Stimulated activated naive CD8-positive, alpha-beta T cell treated with anti-CD3 and anti-CD28 coated beads, Interleukin-15, Interleukin-2, amounts not matched to agents 100 ng/mL and 50 ng/mL, for 24 hours (primary cell): ENCODE results near the gene HPS4.
A peak's percentile ranks its signal among the peaks of the same experiment; 100 is the strongest.
"Not testable (repeated sequence)": the region's sequence is repeated elsewhere in the genome, so short reads cannot be mapped to it uniquely, and the experiment has no call there.

Experiments used
- H3K27ac Mint-ChIP-seq: one replicate; pipeline ENCODE4 v1.8.0; 2021; ENCODE audit warnings: mild to moderate bottlenecking, mixed read lengths
- H3K27me3 Mint-ChIP-seq: one replicate; pipeline ENCODE4 v1.8.0; 2021; ENCODE audit warnings: mixed read lengths
- H3K36me3 Mint-ChIP-seq: one replicate; pipeline ENCODE4 v1.8.0; 2021; ENCODE audit warnings: low read depth, mixed read lengths
- H3K4me1 Mint-ChIP-seq: one replicate; pipeline ENCODE4 v1.8.0; 2021; ENCODE audit warnings: low read depth, mixed read lengths
- H3K4me3 Mint-ChIP-seq: one replicate; pipeline ENCODE4 v1.8.0; 2021; ENCODE audit warnings: mild to moderate bottlenecking, mixed read lengths
- H3K9me3 Mint-ChIP-seq: one replicate; pipeline ENCODE4 v1.8.0; 2021; ENCODE audit warnings: mixed read lengths

Gene HPS4

GRCh38 chr22:26446808-26447515 is 36.6 kb downstream of the HPS4 start:
- Mint-ChIP-seq H3K9me3 (no peaks in the 10 kb centered on the region), H3K4me3 (no peak overlapping the region), H3K27me3 (no peaks in the 10 kb centered on the region), H3K27ac (peak overlapping the region; percentile 58), H3K36me3 (peaks cover 29% of the 10 kb centered on the region), H3K4me1 (no peaks in the 10 kb centered on the region)

- H3K27me3 Mint-ChIP-seq, result no peaks in the 10 kb centered on the region
- no peaks in the 10 kb centered on the region for H3K4me1 Mint-ChIP-seq
- H3K27ac Mint-ChIP-seq, result no peak overlapping the region
- H3K36me3 Mint-ChIP-seq, result peaks cover 22% of the 10 kb centered on the region
- H3K9me3 Mint-ChIP-seq, result no peaks in the 10 kb centered on the region
- no peak overlapping the region for H3K4me3 Mint-ChIP-seq
These were observed 37.9 kb downstream of the HPS4 start for GRCh38 chr22:26445577-26446275.

GRCh38 chr22:26444777-26445176 is 38.8 kb downstream of the HPS4 start:
- H3K4me3 Mint-ChIP-seq, result no peak overlapping the region
- H3K4me1 Mint-ChIP-seq, result no peaks in the 10 kb centered on the region
- no peaks in the 10 kb centered on the region for H3K27me3 Mint-ChIP-seq
- no peak overlapping the region for H3K27ac Mint-ChIP-seq
- peaks cover 19% of the 10 kb centered on the region for H3K36me3 Mint-ChIP-seq
- no peaks in the 10 kb centered on the region for H3K9me3 Mint-ChIP-seq

GRCh38 chr22:26443901-26444690 is 39.5 kb downstream of the HPS4 start:
- Mint-ChIP-seq H3K4me1 (no peaks in the 10 kb centered on the region), H3K27me3 (no peaks in the 10 kb centered on the region), H3K27ac (no peak overlapping the region), H3K36me3 (peaks cover 19% of the 10 kb centered on the region), H3K4me3 (no peak overlapping the region), H3K9me3 (no peaks in the 10 kb centered on the region)

GRCh38 chr22:26442086-26442756 is 41.4 kb downstream of the HPS4 start:
- Mint-ChIP-seq H3K9me3 (no peaks in the 10 kb centered on the region), H3K27ac (peak overlapping the region; percentile 45), H3K36me3 (peaks cover 19% of the 10 kb centered on the region), H3K4me3 (no peak overlapping the region), H3K4me1 (no peaks in the 10 kb centered on the region), H3K27me3 (no peaks in the 10 kb centered on the region)

- Mint-ChIP-seq H3K4me1 (peaks cover 18% of the 10 kb centered on the region), H3K27ac (no peak overlapping the region), H3K9me3 (no peaks in the 10 kb centered on the region), H3K4me3 (no peak overlapping the region), H3K36me3 (peaks cover 39% of the 10 kb centered on the region), H3K27me3 (no peaks in the 10 kb centered on the region)
These were observed 44.0 kb downstream of the HPS4 start for GRCh38 chr22:26439559-26439958.

- Mint-ChIP-seq H3K36me3 (peaks cover 41% of the 10 kb centered on the region), H3K4me1 (peaks cover 18% of the 10 kb centered on the region)
- not testable (repeated sequence) for H3K9me3 Mint-ChIP-seq, H3K4me3 Mint-ChIP-seq, H3K27ac Mint-ChIP-seq, H3K27me3 Mint-ChIP-seq
These were observed 44.8 kb downstream of the HPS4 start for GRCh38 chr22:26438776-26439175.

- Mint-ChIP-seq H3K27ac (no peak overlapping the region), H3K27me3 (no peaks in the 10 kb centered on the region), H3K4me3 (no peak overlapping the region), H3K4me1 (peaks cover 19% of the 10 kb centered on the region), H3K9me3 (no peaks in the 10 kb centered on the region), H3K36me3 (peaks cover 41% of the 10 kb centered on the region)
These were observed 45.7 kb downstream of the HPS4 start for GRCh38 chr22:26437694-26438392.

GRCh38 chr22:26436903-26437515 is 46.6 kb downstream of the HPS4 start:
- H3K27ac Mint-ChIP-seq, result no peak overlapping the region
- H3K36me3 Mint-ChIP-seq, result peaks cover 40% of the 10 kb centered on the region
- H3K9me3 Mint-ChIP-seq, result no peaks in the 10 kb centered on the region
- H3K27me3 Mint-ChIP-seq, result no peaks in the 10 kb centered on the region
- no peak overlapping the region for H3K4me3 Mint-ChIP-seq
- peaks cover 28% of the 10 kb centered on the region for H3K4me1 Mint-ChIP-seq

- H3K4me1 Mint-ChIP-seq, result peaks cover 43% of the 10 kb centered on the region
- peaks cover 40% of the 10 kb centered on the region for H3K36me3 Mint-ChIP-seq
- H3K9me3 Mint-ChIP-seq, result no peaks in the 10 kb centered on the region
- H3K4me3 Mint-ChIP-seq, result no peak overlapping the region
- no peak overlapping the region for H3K27ac Mint-ChIP-seq
- no peaks in the 10 kb centered on the region for H3K27me3 Mint-ChIP-seq
These were observed 48.1 kb downstream of the HPS4 start for GRCh38 chr22:26435327-26436093.

- no peaks in the 10 kb centered on the region for H3K9me3 Mint-ChIP-seq
- no peaks in the 10 kb centered on the region for H3K27me3 Mint-ChIP-seq
- H3K36me3 Mint-ChIP-seq, result peaks cover 40% of the 10 kb centered on the region
- H3K4me1 Mint-ChIP-seq, result peaks cover 52% of the 10 kb centered on the region
- H3K4me3 Mint-ChIP-seq, result peak overlapping the region; percentile 33
- H3K27ac Mint-ChIP-seq, result no peak overlapping the region
These were observed 49.8 kb downstream of the HPS4 start for GRCh38 chr22:26433805-26434204.

- Mint-ChIP-seq H3K4me1 (peaks cover 62% of the 10 kb centered on the region), H3K4me3 (no peak overlapping the region), H3K27ac (peak overlapping the region; percentile 6), H3K36me3 (peaks cover 40% of the 10 kb centered on the region), H3K9me3 (no peaks in the 10 kb centered on the region), H3K27me3 (no peaks in the 10 kb centered on the region)
These were observed 50.8 kb downstream of the HPS4 start for GRCh38 chr22:26432619-26433311.
